ENCODE measurements around the gene FLT3. TPM values are rescaled to one million over a fixed set of nuclear protein-coding genes. Genes with fewer than 3 reads are reported as not detected.

Gene FLT3
- total and polyA plus RNA-seq, 4 donors: 0.14 to 0.84 (median 0.42) TPM

GRCh38 chr13:28049880-28050875 is 50.2 kb downstream of the FLT3 start (continued):
- TF ChIP-seq, protein P1, sequence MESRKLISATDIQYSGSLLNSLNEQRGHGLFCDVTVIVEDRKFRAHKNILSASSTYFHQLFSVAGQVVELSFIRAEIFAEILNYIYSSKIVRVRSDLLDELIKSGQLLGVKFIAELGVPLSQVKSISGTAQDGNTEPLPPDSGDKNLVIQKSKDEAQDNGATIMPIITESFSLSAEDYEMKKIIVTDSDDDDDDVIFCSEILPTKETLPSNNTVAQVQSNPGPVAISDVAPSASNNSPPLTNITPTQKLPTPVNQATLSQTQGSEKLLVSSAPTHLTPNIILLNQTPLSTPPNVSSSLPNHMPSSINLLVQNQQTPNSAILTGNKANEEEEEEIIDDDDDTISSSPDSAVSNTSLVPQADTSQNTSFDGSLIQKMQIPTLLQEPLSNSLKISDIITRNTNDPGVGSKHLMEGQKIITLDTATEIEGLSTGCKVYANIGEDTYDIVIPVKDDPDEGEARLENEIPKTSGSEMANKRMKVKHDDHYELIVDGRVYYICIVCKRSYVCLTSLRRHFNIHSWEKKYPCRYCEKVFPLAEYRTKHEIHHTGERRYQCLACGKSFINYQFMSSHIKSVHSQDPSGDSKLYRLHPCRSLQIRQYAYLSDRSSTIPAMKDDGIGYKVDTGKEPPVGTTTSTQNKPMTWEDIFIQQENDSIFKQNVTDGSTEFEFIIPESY (IDR thresholded peaks at IDR 0.05): no peak
- TF ChIP-seq FOXA1 (IDR thresholded peaks at IDR 0.05) (no peak), RAD21 (IDR thresholded peaks at IDR 0.05) (no peak)

- whole genome bisulfite sequencing: 41% methylated on average over 5 of the region's 5 CpGs
- H3K27me3 ChIP-seq (ENCODE audit: control insufficient read depth in 4 of 4, insufficient read depth in 4 of 4, low read length in 3 of 4): peaks cover 0 to 4% (median 0%) of the 10 kb centered on the region in 4 donors
- TF ChIP-seq, protein P1 (IDR thresholded peaks at IDR 0.05): no peak
- no peak for TF ChIP-seq NR2F2 (IDR thresholded peaks at IDR 0.05)
- TF ChIP-seq JUND (IDR thresholded peaks at IDR 0.05): no peak
- TF ChIP-seq HNF4A (conservative IDR thresholded peaks at IDR 0.05): no peak
- TF ChIP-seq HNF4G (IDR thresholded peaks at IDR 0.05): no peak
- no peak for TF ChIP-seq RXRA (IDR thresholded peaks at IDR 0.05)
- TF ChIP-seq, protein P2, sequence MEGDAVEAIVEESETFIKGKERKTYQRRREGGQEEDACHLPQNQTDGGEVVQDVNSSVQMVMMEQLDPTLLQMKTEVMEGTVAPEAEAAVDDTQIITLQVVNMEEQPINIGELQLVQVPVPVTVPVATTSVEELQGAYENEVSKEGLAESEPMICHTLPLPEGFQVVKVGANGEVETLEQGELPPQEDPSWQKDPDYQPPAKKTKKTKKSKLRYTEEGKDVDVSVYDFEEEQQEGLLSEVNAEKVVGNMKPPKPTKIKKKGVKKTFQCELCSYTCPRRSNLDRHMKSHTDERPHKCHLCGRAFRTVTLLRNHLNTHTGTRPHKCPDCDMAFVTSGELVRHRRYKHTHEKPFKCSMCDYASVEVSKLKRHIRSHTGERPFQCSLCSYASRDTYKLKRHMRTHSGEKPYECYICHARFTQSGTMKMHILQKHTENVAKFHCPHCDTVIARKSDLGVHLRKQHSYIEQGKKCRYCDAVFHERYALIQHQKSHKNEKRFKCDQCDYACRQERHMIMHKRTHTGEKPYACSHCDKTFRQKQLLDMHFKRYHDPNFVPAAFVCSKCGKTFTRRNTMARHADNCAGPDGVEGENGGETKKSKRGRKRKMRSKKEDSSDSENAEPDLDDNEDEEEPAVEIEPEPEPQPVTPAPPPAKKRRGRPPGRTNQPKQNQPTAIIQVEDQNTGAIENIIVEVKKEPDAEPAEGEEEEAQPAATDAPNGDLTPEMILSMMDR (IDR thresholded peaks at IDR 0.05; ENCODE audit: low read depth, low read length, missing input control): no peak
- TF ChIP-seq FOXA1 (IDR thresholded peaks at IDR 0.05): no peak
- TF ChIP-seq GABPA (IDR thresholded peaks at IDR 0.05 in 1 of 2, conservative IDR thresholded peaks at IDR 0.05 in 1 of 2): no peak
- no peak for TF ChIP-seq REST (IDR thresholded peaks at IDR 0.05)
- TF ChIP-seq TAF1 (conservative IDR thresholded peaks at IDR 0.05): no peak
- TF ChIP-seq YY1 (IDR thresholded peaks at IDR 0.05): no peak
- TF ChIP-seq SP1 (IDR thresholded peaks at IDR 0.05): no peak
- no peak for TF ChIP-seq MAX (IDR thresholded peaks at IDR 0.05)
Observed at GRCh38 chr13:28049215-28049614, 51.2 kb downstream of the FLT3 start.

More at GRCh38 chr13:28049215-28049614, 51.2 kb downstream of the FLT3 start:
- Histone ChIP-seq H3K4me3 (ENCODE audit: low read depth in 1 of 3, low read length in 3 of 3) (no peak overlapping the region), H3K27ac (ENCODE audit: low read depth in 1 of 2, low read length in 2 of 2) (no peak overlapping the region), H3K9me3 (ENCODE audit: control insufficient read depth in 4 of 4, low read length in 3 of 4) (no peaks in the 10 kb centered on the region), H3K4me1 (ENCODE audit: control insufficient read depth in 4 of 4, insufficient read depth in 4 of 4, low read length in 3 of 4) (peaks cover 0 to 2% (median under 1%) of the 10 kb centered on the region in 4 donors), H3K36me3 (ENCODE audit: control insufficient read depth in 4 of 4, insufficient read depth in 3 of 4, low read depth in 1 of 4, low read length in 3 of 4) (no peaks in the 10 kb centered on the region), H3K9ac (ENCODE audit: low read depth in 1 of 2, low read length in 2 of 2) (no peak overlapping the region)
- no peak for DNase-seq (ENCODE audit: low spot score)

Data from liver (tissue), 9 donors.